Effector CD4-positive, alpha-beta T cell (primary cell): ENCODE measurements around the gene GABRD.

Experiments used
- DNase-seq: peaks from one replicate; pipeline ENCODE4 v3.0.0-alpha.2; 2020

GABRD gene

GRCh38 chr1:2019571-2020309 is 595 bp downstream of the GABRD start:
- no peak for DNase-seq

GRCh38 chr1:2020310-2020655 is 1.1 kb downstream of the GABRD start:
- no peak for DNase-seq

GRCh38 chr1:2021550-2021949 is 2.4 kb downstream of the GABRD start:
- DNase-seq, result no peak

- DNase-seq, result no peak
These were observed 3.1 kb downstream of the GABRD start for GRCh38 chr1:2022063-2022770.

- no peak for DNase-seq
These were observed 4.0 kb downstream of the GABRD start for GRCh38 chr1:2023187-2023586.

GRCh38 chr1:2024451-2024850 is 5.3 kb downstream of the GABRD start:
- DNase-seq, result no peak

- DNase-seq, result no peak
These were observed 5.7 kb downstream of the GABRD start for GRCh38 chr1:2024887-2025286.

GRCh38 chr1:2025491-2025981 is 6.4 kb downstream of the GABRD start:
- DNase-seq, result no peak

GRCh38 chr1:2027961-2028583 is 8.9 kb downstream of the GABRD start:
- no peak for DNase-seq

GRCh38 chr1:2028870-2029560 is 9.9 kb downstream of the GABRD start:
- no peak for DNase-seq

GRCh38 chr1:2029561-2029960 is 10.4 kb downstream of the GABRD start:
- DNase-seq, result no peak

- DNase-seq, result no peak
These were observed 11.1 kb downstream of the GABRD start for GRCh38 chr1:2030076-2030871.

- no peak for DNase-seq
These were observed 12.7 kb downstream of the GABRD start for GRCh38 chr1:2031546-2032540.

GRCh38 chr1:2032737-2033136 is 13.6 kb downstream of the GABRD start:
- DNase-seq, result no peak

GRCh38 chr1:2033165-2033564 is 14.0 kb downstream of the GABRD start:
- no peak for DNase-seq

- DNase-seq, result no peak
These were observed 17.1 kb downstream of the GABRD start for GRCh38 chr1:2036287-2036686.

GRCh38 chr1:2037314-2037979 is 18.3 kb downstream of the GABRD start:
- no peak for DNase-seq

- no peak for DNase-seq
These were observed 19.1 kb downstream of the GABRD start for GRCh38 chr1:2038229-2038628.

- DNase-seq, result no peak
These were observed 20.1 kb downstream of the GABRD start for GRCh38 chr1:2039251-2039650.

- DNase-seq, result no peak
These were observed 22.2 kb downstream of the GABRD start for GRCh38 chr1:2041305-2041704.

GRCh38 chr1:2041887-2042286 is 22.7 kb downstream of the GABRD start:
- no peak for DNase-seq
